Breast epithelium (tissue), 3 donors: Measurements from ENCODE around the gene NR4A3.

Source experiments
- POLR2A ChIP-seq: fragments of 450-650 bp; IDR thresholded peaks from one replicate; pipeline ENCODE4 v1.6.1; 2016; ENCODE audit warnings: antibody characterized with exemption, mild to moderate bottlenecking, moderate library complexity
- POLR2AphosphoS5 ChIP-seq, 3 donors: sonication (generic); formaldehyde crosslinking; IDR thresholded peaks; one replicate each; pipeline ENCODE4 v1.6.1; 2017; ENCODE audit warnings: antibody characterized with exemption in 3 of 3
- TF ChIP-seq, protein P1 (sequence below), 3 donors: fragments of 450-650 bp; IDR thresholded peaks; one replicate each; pipeline ENCODE4 v1.5.1; 2016 to 2017; ENCODE audit warnings: antibody characterized with exemption in 3 of 3, mild to moderate bottlenecking in 3 of 3, moderate library complexity in 3 of 3

DNA sequence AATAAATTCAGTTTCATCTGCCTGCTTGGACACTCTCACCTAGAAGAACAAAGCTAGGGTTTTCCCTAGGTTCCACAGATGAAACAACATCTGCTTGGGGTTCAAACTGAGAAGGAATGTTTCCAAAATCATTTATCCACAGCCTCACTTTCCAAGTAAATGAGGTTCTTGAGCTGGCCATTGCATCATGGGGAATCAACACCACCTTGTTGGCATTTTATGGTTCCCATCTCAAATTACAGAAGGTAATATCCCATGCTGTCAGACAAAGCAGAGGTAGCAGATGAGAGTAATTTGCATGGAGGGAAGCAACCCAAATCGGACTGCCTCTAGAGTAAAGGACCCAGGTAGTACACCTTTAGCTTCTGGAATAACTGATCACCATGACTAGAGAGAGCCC is 10.5 kb upstream of the NR4A3 start:
- TF ChIP-seq, protein P1, sequence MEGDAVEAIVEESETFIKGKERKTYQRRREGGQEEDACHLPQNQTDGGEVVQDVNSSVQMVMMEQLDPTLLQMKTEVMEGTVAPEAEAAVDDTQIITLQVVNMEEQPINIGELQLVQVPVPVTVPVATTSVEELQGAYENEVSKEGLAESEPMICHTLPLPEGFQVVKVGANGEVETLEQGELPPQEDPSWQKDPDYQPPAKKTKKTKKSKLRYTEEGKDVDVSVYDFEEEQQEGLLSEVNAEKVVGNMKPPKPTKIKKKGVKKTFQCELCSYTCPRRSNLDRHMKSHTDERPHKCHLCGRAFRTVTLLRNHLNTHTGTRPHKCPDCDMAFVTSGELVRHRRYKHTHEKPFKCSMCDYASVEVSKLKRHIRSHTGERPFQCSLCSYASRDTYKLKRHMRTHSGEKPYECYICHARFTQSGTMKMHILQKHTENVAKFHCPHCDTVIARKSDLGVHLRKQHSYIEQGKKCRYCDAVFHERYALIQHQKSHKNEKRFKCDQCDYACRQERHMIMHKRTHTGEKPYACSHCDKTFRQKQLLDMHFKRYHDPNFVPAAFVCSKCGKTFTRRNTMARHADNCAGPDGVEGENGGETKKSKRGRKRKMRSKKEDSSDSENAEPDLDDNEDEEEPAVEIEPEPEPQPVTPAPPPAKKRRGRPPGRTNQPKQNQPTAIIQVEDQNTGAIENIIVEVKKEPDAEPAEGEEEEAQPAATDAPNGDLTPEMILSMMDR (IDR thresholded peaks at IDR 0.05), result no peak
- TF ChIP-seq POLR2AphosphoS5 (IDR thresholded peaks at IDR 0.05) (no peak), POLR2A (no peak)
